Measurements from ENCODE around the gene FBXO3.
"Not testable (repeated sequence)": the region's sequence is repeated elsewhere in the genome, so short reads cannot be mapped to it uniquely, and the experiment has no call there.

Gene FBXO3

GRCh38 chr11:33772300-33772699 lies 2.0 kb downstream of the FBXO3 start:
- no peak for DNase-seq

- DNase-seq = no peak
Measured at GRCh38 chr11:33770236-33770635, 4.1 kb downstream of the FBXO3 start.

- DNase-seq = no peak
Measured at GRCh38 chr11:33769542-33769941, 4.8 kb downstream of the FBXO3 start.

GRCh38 chr11:33767624-33768023 lies 6.7 kb downstream of the FBXO3 start:
- DNase-seq = no peak

GRCh38 chr11:33766085-33766484 lies 8.2 kb downstream of the FBXO3 start:
- DNase-seq = no peak

GRCh38 chr11:33761471-33761870 lies 12.8 kb downstream of the FBXO3 start:
- DNase-seq = no peak

GRCh38 chr11:33753304-33753967 lies 20.9 kb downstream of the FBXO3 start:
- no peak for DNase-seq

GRCh38 chr11:33751878-33752277 lies 22.4 kb downstream of the FBXO3 start:
- peak in 1 of 14 donors; percentile 12 for DNase-seq

GRCh38 chr11:33747979-33748378 lies 26.3 kb downstream of the FBXO3 start:
- no peak for DNase-seq

GRCh38 chr11:33743291-33743690 lies 31.0 kb downstream of the FBXO3 start:
- no peak for DNase-seq

- DNase-seq = no peak
Measured at GRCh38 chr11:33742249-33742851, 32.0 kb downstream of the FBXO3 start.

- no peak for DNase-seq
Measured at GRCh38 chr11:33741806-33742205, 32.5 kb downstream of the FBXO3 start.

- no peak for DNase-seq
Measured at GRCh38 chr11:33737362-33737821, 36.9 kb downstream of the FBXO3 start.

GRCh38 chr11:33736148-33736812 lies 38.0 kb downstream of the FBXO3 start, which contains the start of gene CD59:
Gene CD59 (minus strand): TSS chr11:33736423. CDS start chr11:33722445, 13,978 bp downstream.
- peak; percentile 56 to 96 (median 86) for DNase-seq

- peak in 5 of 14 donors; percentile 13 to 63 (median 43) for DNase-seq
Measured at GRCh38 chr11:33735271-33736147, 38.8 kb downstream of the FBXO3 start.

GRCh38 chr11:33734441-33735270 lies 39.7 kb downstream of the FBXO3 start:
- peak in 7 of 14 donors; percentile 13 to 62 (median 23) for DNase-seq

- no peak for DNase-seq
Measured at GRCh38 chr11:33733980-33734379, 40.3 kb downstream of the FBXO3 start.

GRCh38 chr11:33731723-33732531 lies 42.4 kb downstream of the FBXO3 start:
- DNase-seq = peak in 1 of 14 donors; percentile 18

GRCh38 chr11:33730716-33731115 lies 43.6 kb downstream of the FBXO3 start:
- no peak for DNase-seq

- DNase-seq = not testable (repeated sequence)
Measured at GRCh38 chr11:33729072-33729664, 45.2 kb downstream of the FBXO3 start.
